NCI-H2227 treated with DMSO at 0.1 percent for 48 hours (cell line): ENCODE results near the gene MOGAT1.
"Not testable (repeated sequence)": the region's sequence is repeated elsewhere in the genome, so short reads cannot be mapped to it uniquely, and the experiment has no call there.

Experiments
- DNase-seq: peaks from one replicate; lab custom pipeline; 2025; lab: John Stamatoyannopoulos, UW

MOGAT1 gene

DNA sequence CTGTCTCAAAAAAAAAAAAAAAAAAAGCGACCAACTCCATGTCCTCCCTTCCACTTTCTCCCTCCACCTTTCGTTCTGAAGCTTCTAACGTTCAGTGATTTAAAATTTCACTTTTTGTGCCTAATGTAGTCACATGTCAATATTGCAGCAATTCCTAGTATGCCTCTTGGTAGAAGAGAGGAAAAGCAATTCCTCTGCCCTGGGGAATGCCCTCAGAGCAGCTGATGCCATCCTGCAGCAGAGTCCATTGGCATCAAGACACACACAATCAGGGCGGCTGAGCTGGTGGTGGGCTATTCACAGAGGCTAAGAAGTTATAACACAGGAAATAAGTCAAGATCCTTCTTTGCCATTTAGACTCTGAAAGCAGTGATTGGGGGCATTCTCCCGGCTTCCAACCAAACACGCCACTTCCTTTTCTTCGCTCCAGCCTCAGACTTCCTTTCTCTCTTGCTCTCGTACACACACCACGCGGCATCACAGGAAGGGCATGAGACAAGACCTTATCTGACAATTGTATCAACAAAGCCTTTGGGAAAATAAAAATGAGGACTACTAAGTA, 71.9 kb downstream of the MOGAT1 start:
- no peak for DNase-seq

DNA sequence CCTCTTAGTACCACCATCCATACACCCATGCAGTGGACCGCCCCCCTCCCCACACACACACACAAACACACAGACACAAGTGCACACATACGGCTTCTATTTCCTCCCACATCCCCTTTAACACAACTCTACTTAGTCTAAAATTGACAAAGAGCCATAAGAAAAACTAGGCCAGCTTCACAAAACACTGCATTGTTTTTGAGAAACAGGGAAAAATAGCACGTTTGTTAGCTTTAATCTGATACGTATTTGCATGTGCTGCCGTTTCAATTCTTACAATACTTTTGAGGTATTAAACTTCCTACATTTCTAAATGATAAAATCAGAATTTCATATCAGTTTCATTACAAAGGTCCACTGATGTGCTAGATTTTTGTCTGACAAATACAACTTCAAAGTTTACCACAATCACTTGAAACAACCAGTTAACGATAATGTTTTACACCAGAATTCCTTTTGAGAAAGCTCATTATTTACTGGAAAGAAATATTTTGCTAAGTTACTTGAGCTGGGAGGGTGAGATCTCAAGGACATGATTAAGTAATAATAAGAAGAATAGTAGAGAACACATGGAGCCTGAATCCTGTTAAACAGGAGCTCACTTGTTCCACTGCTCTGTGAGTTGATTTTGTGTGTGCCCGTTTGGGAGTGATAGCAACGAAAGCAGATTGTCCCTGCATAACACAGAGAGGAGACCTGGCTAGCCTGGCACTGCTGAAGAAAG, 74.5 kb downstream of the MOGAT1 start:
- no peak for DNase-seq

DNA sequence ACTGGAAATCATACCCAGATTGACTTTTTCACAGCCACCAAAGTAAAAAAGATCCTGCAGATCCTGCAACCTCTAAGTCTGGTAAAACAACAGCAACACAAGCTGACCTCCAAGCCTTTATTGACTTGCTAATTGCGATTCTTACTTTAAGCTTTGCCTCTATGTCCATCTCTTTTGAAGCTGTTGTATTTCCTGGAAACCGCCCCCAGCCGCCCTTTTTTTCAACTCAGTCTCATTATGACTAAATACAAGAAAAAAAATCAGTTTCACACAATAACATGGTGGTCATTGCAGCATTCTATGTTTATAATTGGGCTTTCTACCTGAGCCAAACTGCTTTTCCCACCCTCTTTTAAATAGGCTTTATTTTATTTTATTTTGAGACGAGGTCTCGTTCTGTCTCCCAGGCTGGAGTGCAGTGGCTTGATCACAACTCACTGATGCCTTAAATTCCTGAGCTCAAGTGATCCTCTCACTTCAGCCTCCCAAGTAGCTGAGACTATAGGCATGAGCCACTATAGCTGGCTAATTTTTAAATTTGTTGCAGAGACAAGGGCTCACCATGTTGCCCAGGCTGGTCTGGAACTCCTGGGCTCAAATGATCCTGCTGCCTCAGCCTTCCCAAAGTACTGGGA, 76.2 kb downstream of the MOGAT1 start:
- DNase-seq, result no peak

DNA sequence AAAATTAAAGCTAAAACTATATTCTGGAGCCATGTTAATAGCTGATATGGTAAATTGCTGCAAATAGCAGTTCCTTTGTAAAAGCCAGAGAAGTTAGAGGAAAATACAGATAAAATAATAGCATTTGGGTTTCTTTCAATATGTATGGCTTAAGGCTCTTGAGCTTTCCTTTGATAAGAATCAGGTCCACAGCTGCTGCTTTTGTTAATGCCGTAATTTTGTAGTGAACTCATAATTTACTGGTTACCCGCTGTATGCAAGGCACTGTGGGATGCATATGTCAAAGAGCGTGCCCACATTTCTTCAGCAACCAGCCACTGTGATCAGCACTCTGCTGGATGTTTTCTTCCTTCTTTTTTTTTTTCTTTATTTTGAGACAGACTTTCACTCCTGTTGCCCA, 79.1 kb downstream of the MOGAT1 start:
- peak; percentile 55 for DNase-seq

DNA sequence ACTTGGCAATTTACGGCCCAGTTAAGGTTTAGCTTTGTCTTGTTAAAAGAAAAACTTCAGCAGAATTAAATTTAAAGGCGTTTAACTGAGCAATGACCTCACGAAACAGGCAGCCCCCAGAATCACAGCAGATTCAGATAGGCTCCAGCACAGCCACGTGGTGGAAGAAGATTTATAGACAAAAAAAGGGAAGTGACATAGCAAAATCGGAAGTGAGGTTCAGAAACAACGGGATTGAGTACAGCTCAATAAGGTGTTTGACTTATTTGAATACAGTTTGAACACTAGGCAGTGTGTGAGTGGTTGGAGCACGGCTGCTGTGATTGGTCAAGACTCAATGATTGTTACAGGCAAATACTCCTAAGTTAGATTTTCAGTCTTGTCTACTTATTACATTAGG, 79.8 kb downstream of the MOGAT1 start:
- DNase-seq, result no peak

DNA sequence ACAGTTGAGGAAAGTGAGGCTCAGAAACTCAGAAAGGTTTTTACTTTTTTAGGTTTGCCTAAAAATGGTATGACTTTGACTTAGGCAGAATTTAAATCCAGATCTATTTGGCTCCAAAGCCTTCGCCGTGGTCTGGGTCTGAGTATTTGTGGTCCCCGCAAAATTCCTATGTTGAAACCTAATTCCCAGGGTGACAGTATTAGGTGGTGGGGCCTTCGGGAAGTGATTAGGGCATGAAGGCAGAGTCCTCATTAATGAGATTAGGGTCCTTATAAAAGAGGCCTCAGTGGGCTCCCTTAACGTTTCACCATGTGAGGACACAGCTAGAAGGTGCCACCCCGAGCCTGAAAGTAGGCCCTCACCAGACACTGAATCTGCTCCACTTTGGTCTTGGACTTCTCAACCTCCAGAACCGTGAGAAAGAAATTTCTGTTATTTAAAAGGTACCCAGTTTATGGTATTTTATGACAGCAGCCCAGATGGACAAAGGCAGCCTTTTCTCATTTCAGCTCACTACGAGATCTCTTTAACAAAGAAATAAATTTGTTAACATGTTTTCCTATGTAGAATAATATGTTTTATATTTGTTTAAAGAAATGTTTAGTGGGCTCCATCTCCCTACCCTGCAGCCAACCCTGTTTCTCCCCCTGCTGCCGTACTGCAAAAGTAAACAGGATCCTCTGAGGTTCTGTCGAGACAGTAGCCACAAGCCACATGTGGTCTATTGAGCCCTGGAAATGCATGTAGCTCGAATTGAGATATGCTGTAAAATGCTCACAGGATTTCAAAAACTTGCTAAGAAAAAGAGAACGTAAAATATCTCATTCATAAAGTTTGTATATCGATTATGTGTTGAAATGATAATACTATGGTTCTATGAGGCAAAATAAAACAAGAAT, 80.6 kb downstream of the MOGAT1 start:
- no peak for DNase-seq

DNA sequence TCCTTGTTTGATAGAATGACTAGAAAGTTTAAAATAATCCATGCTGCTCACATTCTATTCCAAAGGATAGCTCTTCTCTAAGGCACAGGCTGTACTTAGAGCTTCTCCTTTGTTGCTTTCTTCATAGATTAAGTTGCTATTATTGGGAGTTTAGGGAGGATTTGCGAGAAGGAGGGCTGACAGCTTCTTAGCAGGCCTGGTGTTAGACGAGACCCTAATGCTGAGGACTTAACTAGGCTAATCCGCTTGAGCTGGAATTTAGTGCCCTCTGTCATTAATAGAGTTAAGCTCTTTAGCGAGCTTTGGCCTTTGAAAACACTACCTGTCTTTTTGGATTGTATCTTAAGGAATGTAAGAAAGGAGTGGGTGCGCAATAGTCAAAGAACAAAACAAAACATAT, 81.3 kb downstream of the MOGAT1 start:
- DNase-seq, result no peak

DNA sequence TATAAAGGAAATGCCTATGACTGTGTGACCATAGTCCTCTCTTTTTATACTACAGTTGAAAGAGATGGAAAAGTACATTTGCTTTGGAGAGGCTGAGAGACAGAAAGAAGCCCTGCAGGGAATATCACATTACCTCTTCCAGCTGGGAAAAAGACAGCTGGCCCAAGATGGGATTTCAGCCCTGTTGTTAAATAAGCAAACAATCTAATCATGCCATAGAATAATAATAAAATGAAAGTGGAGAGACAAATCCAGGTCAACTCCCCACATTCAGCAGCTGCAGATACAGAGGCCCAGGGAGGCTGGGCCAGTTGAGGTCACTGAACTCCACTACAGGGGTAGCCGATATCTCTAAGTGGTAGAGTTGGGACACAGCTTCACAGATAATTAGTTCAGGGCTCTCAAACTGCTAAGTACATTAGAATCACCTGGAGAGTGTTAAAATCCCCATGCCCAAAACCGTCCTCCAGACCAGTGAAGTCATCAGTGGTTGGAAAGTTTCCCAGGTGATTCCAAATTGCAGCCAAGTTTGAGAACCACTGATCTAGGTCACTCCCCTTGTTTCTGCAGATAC, 81.9 kb downstream of the MOGAT1 start:
- DNase-seq, result peak; percentile 45

DNA sequence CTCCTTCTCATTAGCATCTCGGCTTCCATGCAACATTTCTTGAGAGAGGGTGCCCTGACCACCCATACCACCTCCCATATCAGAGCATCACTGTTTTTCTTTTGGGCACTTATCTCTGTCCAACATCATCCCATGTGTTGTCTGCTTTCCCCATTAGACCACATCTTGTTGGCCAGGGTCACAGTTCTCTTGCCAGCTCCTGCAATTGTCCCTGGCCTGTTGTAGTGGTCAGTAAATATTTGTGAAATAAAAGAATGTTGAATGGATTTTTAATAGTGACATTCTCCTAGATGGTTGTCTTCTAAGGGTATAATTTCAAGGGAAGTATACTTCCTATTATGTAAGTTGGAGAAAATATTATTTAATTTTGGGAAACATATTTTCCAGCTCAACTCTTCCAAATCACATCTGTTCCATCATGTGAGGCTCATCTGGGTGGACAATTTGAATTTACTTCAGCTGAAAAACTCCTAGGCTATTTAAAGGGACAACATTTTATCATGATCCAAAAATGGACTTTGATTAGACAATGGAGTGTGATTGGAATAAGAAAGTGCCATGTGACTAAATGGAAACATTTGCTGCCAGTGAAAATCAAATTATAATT, 83.0 kb downstream of the MOGAT1 start:
- no peak for DNase-seq

DNA sequence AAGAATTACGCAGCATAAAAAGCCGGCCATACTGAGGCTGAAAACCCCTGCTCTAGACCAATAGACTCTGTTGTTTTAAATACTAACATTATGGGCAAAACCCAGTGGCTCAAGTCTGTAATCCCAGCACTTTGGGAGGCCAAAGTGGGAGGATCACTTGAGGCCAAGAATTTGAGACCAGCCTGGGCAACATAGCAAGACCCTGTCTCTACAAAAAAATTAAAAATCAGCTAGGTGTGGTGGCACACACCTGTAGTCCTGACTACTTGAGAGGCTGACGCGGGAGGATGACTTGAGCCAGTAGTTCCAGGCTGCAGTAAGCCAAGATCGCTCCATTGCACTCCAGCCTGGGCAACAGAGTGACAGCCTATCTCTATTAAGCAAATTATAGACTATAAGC, 84.1 kb downstream of the MOGAT1 start:
- DNase-seq, result not testable (repeated sequence)

DNA sequence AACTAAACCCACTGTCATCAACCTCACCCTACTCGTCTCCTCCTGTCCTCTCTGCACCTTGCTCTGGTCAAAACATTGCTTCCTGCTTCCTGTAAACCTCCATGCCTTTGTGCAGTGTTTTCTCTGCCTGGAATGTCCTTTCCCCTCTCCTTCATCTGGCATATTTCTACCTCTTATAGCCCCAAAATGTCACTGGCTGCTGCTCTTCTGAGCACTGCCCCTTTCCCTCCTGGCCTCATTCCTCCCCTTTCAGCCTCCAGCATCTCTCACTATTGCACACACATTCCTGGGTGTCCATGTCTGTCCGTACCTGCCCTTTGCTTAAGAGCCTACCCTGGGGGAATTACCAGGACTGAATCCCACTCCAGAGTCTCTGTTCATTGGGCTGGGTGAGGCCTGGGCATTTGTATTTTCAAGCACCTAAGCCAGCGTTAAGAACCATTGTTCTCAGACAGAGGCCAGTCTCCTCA, 84.9 kb downstream of the MOGAT1 start:
- no peak for DNase-seq

DNA sequence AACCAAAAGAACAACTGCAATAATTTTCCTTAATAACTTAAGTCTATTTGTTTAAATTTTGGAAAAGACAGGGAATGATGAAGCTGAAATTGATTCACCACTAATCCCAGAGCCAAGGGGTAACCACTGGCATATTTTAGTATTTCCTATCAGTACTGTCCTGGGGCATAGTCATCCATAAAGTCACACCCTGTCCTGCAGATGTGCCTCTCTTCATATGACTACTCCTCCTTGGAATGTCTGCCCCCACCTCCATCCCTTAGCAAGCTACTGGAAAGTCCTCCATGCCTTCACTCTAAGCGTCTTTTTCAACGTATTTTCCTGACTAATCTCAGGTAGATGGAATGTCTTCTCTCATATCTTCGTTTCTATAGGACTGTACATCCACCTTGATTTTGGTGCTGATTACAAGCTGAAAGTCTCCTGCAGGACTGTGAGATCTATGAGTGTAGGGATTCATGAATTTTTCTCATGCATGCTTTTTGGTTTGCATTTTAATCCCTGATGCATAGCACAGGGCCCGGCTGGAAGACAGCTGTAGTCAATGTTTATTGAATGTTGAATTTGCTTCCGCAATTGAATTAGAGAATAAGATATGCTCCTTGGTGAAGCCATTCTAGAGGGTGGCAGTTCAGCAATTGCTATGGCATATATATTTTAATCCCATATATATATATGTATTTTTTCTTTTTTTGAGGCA, 85.6 kb downstream of the MOGAT1 start:
- no peak for DNase-seq
